HEK293 (cell line): ENCODE results near the gene FBXL15.

Experiments used
- GLIS1 ChIP-seq: fragments of 450-650 bp; formaldehyde crosslinking; IDR thresholded peaks from 2 replicates; pipeline ENCODE4 v1.5.1; 2016; ENCODE audit warnings: missing biosample characterization, missing genetic modification characterization
- MYNN ChIP-seq: fragments of 450-650 bp; formaldehyde crosslinking; IDR thresholded peaks from 2 replicates; pipeline ENCODE4 v1.5.1; 2016; ENCODE audit warnings: missing biosample characterization, missing genetic modification characterization, borderline replicate concordance
- PRDM2 ChIP-seq: fragments of 450-650 bp; formaldehyde crosslinking; IDR thresholded peaks from 2 replicates; pipeline ENCODE4 v1.5.1; 2016; ENCODE audit warnings: missing biosample characterization, missing genetic modification characterization, borderline replicate concordance
- ZBTB26 ChIP-seq: fragments of 450-650 bp; formaldehyde crosslinking; optimal IDR thresholded peaks from 2 replicates; pipeline ENCODE3; 2016; ENCODE audit warnings: missing biosample characterization, mild to moderate bottlenecking, missing genetic modification characterization
- ZNF560 ChIP-seq: fragments of 450-650 bp; formaldehyde crosslinking; IDR thresholded peaks from 2 replicates; pipeline ENCODE4 v1.5.1; 2017; ENCODE audit warnings: missing biosample characterization, missing genetic modification characterization, borderline replicate concordance
- ZNF624 ChIP-seq: fragments of 450-650 bp; formaldehyde crosslinking; IDR thresholded peaks from 2 replicates; pipeline ENCODE4 v1.5.1; 2017; ENCODE audit warnings: missing biosample characterization, missing genetic modification characterization
- ZNF639 ChIP-seq: fragments of 450-650 bp; formaldehyde crosslinking; IDR thresholded peaks from 2 replicates; pipeline ENCODE4 v1.5.1; 2016; ENCODE audit warnings: missing biosample characterization, missing genetic modification characterization
- ZSCAN23 ChIP-seq: fragments of 450-650 bp; formaldehyde crosslinking; IDR thresholded peaks from 2 replicates; pipeline ENCODE4 v1.5.1; 2016; ENCODE audit warnings: missing biosample characterization, missing genetic modification characterization

- TF ChIP-seq MYNN (tag by site-specific recombination) (no peak), ZSCAN23 (peak; percentile 57; the same call in 1 of the 2 replicates), GLIS1 (peak; percentile 37), ZNF624 (tag by site-specific recombination) (no peak), ZNF639 (no peak), PRDM2 (tag by site-specific recombination) (no peak), ZBTB26 (tag by site-specific recombination) (no peak), ZNF560 (tag by site-specific recombination) (no peak)
Measured at GRCh38 chr10:102395400-102396316, 25.0 kb upstream of the FBXL15 start, which contains the start of gene NFKB2.
